T-helper 2 cell treated with Interferon-gamma antibody and Interleukin-4, amounts not matched to agents 100 ng/mL and 5 ng/mL, for 36 hours (primary cell): ENCODE results near the gene TRMT10B. TPM values are rescaled to one million over a fixed set of nuclear protein-coding genes. Genes with fewer than 3 reads are reported as not detected.
"Not testable (repeated sequence)": the region's sequence is repeated elsewhere in the genome, so short reads cannot be mapped to it uniquely, and the experiment has no call there.

ENCODE experiments used
- intact Hi-C: fragments of 100-400 bp; cut with micrococcal nuclease; formaldehyde crosslinking; loops from one replicate; pipeline ENCODE4 v1.15.1; 2023
- total RNA-seq: library from RNA; stranded (reverse); gene quantifications from 2 replicates; pipeline ENCODE4 v1.2.3, GENCODE V29; 2022

The TRMT10B gene
- total RNA-seq, 1 donor from 2014 or later = 14.0 TPM

DNA sequence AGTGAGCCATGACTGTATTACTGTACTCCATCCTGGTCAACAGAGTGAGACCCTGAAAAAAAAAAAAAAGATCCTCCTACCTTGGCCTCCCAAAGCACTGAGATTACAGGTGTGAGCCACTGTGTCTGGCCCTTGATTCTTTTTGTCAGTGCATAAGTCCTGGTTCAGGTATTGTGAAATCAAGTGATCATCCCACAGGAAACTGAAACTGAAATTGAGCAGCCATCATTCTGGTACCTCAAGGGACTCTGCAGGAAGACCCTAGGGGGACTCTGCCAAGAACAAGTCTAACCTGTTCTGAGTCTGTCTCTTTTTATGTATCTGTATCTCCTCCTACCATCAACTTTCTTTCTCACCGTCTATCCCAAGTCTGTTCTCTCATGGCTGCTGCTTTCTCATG, 45.1 kb downstream of the TRMT10B start:
- intact Hi-C loops = no loop called here

GRCh38 chr9:37800631-37801286, 47.2 kb downstream of the TRMT10B start, which contains the start of gene DCAF10:
Gene DCAF10, plus strand, starts transcription at chr9:37800797. Its CDS starts 70 bp downstream, at chr9:37800867.
- intact Hi-C loops = loop anchor here (1.0 to 5.0 kb wide), 5 partner anchors 15 to 333 kb away; partner anchors contain the start of genes EXOSC3, SHB, TRMT10B and ZBTB5

GRCh38 chr9:37801287-37801850, 47.8 kb downstream of the TRMT10B start:
- intact Hi-C loops = loop anchor here (2.0 to 5.0 kb wide), 4 partner anchors 49 to 334 kb away; partner anchors contain the start of genes SHB, TRMT10B and ZBTB5

DNA sequence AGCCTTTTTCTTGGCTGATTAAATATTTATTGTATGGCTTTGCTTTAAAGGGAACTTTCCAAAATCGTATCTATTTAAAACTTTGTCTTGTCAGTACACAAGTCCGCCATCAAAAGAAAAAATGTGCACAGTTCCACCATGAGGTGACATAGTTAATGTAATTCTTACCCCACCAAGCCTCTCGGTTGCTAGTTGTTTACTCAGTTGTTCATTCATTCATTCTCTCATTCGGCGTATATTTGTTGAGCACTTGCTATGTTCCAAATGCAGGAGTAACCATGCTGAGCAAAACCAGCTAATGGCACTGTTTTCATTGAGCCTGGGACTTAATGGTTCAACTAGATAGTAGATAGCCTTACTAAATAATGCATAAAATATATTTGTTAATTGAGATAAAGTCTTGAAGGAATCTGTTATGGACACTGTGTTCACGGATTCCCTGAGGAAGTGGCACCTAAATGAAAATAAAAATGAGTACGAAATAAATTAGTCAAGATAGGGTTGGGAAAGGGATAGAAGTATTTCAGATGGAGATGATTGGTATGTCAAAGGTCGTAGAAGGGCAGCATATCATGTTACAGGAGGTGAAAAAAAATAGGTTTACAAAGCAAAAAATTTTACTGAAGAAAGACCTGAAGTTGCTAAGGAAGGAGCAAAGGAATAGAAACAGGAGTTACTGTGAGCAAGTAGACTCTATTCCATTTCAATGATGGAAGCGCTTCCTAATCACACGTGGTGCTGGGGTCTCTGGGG, 48.5 kb downstream of the TRMT10B start:
- intact Hi-C loops = loop anchor here (2.0 to 5.0 kb wide), 4 partner anchors 49 to 335 kb away; partner anchors contain the start of genes SHB, TRMT10B and ZBTB5

- intact Hi-C loops = no loop called here
Observed at GRCh38 chr9:37806271-37806670, 52.7 kb downstream of the TRMT10B start.

- intact Hi-C loops = not testable (repeated sequence)
Observed at GRCh38 chr9:37809676-37810075, 56.1 kb downstream of the TRMT10B start.

DNA sequence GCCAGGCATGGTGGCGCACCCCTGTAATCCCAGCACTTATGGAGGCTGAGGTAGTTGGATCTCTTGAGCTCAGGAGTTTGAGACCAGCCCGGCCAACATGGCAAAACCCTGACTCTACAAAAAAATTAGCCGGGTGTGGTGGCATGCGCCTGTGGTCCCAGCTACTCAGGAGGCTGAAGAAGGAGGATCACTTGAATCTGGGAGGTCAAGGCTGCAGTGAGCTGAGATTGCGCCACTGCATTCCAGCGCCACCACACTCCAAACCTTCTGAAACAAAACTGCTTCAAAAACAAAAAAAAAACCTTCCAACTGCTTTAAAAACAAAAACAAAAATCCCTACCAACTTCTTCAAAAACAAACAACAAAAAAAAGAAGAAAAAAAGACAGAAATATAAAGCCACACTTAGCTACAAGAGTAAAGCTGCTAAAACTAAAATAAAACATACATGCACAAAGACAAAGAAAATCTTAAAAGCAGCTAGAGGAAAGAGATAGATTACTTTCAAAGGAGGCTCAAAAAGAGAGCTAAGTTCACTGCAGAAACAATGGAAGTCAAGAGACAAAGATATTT, 58.4 kb downstream of the TRMT10B start:
- intact Hi-C loops = no loop called here

DNA sequence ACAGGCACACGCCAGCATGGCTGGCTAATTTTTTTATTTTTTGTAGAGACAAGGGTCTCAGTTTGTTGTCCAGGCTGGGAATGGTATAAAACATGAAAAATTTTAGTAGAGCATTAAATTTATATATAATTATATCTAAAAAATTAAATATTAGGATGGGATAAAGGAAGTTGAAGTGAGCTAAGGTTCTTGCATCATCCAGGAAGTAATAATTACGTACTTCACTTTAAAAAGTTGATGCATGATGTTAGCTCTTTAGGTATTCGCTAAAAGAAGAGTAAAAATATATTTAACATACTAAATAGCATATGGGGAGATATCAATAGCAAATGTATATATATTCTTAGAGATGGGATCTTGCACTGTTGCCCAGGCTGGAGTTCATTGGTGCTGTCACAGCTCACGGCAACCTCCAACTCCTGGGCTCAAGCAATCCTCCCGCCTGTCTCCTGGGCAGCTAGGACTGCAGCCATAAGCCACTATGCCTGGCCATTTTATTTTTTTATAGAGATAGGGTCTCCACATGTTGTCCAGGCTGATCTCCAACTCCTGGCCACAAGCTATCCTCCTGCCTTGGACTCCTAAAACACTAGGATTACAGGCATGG, 59.3 kb downstream of the TRMT10B start:
- intact Hi-C loops = no loop called here

GRCh38 chr9:37818849-37819248, 65.2 kb downstream of the TRMT10B start:
- intact Hi-C loops = no loop called here

- intact Hi-C loops = no loop called here
Observed at GRCh38 chr9:37820142-37820541, 66.5 kb downstream of the TRMT10B start.

DNA sequence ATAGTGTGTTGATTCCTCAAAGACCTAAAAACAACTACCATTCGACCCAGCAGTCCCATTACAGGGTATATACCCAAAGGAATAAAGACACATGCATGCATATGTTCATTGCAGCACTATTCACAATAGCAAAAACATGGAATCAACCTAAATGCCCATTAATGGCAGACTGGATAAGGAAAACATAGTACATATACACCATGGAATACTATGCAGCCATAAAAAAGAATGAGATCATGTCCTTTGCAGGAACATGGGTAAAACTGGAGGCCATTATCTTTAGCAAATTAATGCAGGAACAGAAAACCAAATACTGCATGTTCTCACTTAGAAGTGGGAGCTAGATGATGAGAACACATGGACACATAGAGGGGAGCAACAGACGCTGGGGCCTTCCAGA, 71.6 kb downstream of the TRMT10B start:
- intact Hi-C loops = not testable (repeated sequence)

DNA sequence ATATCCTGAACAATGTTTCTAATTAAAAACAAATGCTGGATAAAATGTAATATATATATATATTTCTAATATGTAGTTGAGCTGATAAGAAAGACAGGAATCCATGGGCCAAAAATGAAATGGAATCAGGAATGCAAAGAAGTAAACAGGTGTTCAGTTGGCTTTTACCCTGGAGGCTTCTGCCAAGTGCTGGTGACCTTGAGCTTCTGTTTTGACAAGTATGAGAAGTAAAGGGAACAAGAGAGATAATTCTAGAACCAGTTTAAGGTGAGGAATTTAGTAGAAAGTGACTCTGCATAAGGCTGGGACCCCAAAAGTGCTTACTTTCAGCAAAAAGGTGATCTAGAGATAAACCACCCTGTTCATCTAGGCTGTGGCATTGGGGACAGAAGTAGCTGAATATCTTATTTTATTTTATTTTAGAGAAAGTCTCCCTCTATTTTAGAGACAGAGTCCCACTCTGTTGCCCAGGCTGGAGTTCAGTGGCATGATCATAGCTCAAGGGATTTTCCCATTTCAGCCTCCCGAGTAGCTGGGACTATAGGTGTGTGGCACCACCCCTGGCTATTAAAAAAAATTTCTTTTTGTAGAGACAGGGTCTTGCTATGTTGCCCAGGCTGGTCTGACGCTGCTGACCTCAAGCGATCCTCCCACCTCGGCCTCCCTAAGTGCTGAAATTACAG, 74.0 kb downstream of the TRMT10B start:
- intact Hi-C loops = no loop called here

Other genes with a start within 250 kb of the TRMT10B start
- gene FBXO10, start 177.4 kb upstream of the TRMT10B start, total RNA-seq = 1.7 and 2.5 TPM in 2 replicates
- 101 and 103 TPM in 2 replicates for gene TOMM5, start 161.2 kb upstream of the TRMT10B start, total RNA-seq
- not detected in 2 replicates for gene FRMPD1, start 102.9 kb upstream of the TRMT10B start, total RNA-seq
- 76.6 and 87.0 TPM in 2 replicates for gene EXOSC3, start 31.3 kb downstream of the TRMT10B start, total RNA-seq
- gene DCAF10, start 47.0 kb downstream of the TRMT10B start, total RNA-seq = 16.7 and 18.1 TPM in 2 replicates
- 31.3 and 31.9 TPM in 2 replicates for gene SLC25A51, start 150.3 kb downstream of the TRMT10B start, total RNA-seq